ENCODE results near the gene PTPRJ.

PTPRJ gene

DNA sequence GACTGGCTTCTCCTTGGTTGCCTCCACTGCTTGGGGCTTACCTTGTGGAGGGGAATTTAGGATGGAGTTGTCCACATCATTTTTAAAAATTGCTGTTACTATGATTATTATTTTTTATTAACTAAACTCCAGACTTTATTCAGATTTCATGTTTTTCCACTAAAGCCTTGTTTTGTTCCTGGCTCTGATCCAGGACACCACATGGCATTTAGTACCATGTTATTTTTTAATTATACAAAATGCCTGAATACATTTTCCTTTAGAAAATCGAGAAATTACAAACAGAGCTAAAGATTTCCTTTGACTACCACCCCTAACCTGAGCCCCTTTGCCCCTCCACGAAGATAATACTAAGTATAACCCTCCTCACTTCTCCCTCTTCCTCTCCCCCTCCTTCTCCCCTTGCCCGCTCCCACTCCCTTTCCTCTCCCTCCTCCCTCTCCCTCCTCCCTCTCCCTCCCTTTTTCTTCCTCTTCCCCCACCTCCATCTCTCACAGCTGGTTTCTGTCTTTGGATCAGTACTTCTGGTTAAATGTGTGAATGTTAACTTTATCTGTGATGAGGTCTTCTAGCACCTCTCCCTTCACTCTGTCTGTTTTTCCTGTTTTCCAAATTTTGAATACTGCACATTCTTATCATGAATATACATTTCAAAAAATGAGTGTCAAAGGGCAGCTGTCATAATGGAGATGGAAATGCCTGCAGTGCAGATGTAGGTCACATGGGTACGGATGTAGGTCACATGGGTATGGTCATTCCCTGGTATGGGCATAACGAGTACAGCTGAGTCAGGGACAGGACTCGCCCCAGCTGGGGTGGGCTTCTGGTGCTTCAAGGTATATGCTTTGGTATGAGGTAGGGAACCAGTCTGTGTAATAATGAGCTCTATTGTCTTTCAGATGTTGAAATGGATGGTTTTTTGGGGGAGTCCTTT, 181.9 kb downstream of the PTPRJ start:
- FAIRE-seq (no peak), DNase-seq (ENCODE audit: insufficient read length, low spot score) (no peak)
- TF ChIP-seq, protein P1, sequence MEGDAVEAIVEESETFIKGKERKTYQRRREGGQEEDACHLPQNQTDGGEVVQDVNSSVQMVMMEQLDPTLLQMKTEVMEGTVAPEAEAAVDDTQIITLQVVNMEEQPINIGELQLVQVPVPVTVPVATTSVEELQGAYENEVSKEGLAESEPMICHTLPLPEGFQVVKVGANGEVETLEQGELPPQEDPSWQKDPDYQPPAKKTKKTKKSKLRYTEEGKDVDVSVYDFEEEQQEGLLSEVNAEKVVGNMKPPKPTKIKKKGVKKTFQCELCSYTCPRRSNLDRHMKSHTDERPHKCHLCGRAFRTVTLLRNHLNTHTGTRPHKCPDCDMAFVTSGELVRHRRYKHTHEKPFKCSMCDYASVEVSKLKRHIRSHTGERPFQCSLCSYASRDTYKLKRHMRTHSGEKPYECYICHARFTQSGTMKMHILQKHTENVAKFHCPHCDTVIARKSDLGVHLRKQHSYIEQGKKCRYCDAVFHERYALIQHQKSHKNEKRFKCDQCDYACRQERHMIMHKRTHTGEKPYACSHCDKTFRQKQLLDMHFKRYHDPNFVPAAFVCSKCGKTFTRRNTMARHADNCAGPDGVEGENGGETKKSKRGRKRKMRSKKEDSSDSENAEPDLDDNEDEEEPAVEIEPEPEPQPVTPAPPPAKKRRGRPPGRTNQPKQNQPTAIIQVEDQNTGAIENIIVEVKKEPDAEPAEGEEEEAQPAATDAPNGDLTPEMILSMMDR (IDR thresholded peaks at IDR 0.05; ENCODE audit: insufficient read depth, missing control alignments) = no peak

DNA sequence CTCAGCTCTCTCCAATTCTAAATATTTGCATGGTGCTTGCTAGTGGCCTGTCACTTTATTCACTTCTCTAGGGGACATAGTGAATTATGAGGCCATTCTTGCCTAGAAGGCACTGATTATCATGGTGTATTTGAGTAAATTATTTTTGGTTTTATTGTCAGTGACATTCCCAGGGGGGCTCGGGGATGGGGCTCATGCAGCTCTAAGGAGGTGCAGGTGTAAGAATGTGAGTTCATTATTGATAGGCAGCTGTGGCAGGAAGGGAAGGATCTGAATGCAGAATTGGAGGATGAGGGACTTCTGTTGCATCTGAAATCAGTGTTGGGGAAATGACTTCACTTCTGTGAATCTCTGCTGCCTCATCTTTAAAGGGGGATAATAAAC, 182.5 kb downstream of the PTPRJ start:
- no peak for DNase-seq (ENCODE audit: insufficient read length, low spot score)
- FAIRE-seq = no peak
- TF ChIP-seq, protein P1 (IDR thresholded peaks at IDR 0.05; ENCODE audit: insufficient read depth, missing control alignments) = no peak

DNA sequence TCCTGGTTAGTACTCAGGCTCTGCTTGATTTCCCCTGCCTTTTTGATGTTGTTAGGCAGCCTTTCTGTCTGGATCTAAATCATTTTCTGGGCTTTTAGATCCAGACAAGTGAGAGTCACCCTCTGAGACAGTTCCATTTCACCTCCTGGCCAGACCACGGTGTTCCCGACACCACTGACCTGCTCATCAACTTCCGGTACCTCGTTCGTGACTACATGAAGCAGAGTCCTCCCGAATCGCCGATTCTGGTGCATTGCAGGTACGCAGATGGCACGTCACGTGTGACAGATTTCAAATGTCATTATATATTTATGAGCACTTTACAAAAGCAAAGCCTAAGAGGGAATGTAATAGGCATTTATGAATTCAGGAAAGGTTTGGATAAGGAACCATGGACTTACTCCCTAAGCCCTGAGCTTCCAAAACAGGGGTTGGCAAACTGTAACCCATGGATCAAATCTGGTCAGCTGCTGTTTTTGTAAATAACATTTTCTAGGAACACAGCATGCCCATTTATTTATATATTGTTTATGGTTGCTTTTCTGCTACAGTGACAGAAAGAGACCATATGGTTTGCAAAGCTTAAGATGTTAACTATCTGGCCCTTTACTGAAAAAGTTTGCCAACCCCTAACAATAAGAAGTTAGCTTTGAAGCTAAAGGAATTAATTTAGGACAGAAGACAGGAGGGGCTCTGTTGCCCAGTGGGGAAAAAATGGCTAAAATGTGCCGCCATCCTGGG, 183.2 kb downstream of the PTPRJ start:
- FAIRE-seq (no peak), DNase-seq (ENCODE audit: insufficient read length, low spot score) (no peak)
- TF ChIP-seq, protein P1 (IDR thresholded peaks at IDR 0.05; ENCODE audit: insufficient read depth, missing control alignments) = no peak

DNA sequence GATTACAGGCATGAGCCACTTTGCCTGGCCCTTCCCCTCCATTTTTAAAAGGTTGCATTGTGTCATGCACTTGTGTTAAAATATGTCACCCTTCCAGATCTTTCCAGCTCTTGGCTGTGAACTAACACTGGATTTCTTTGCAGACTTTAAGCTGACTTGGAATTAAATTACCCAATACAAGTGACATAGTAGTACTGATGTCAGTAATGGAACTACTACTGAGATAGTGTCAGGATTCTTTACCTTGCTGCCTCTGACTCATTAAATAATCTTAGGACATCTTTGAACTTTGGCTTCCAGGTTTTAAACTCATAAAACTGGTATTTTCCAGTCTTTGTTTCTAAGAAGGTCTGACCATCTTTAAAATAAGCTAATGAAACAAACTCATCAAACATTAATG, 184.5 kb downstream of the PTPRJ start:
- DNase-seq (ENCODE audit: insufficient read length, low spot score) (no peak), FAIRE-seq (no peak)
- TF ChIP-seq, protein P1 (IDR thresholded peaks at IDR 0.05; ENCODE audit: insufficient read depth, missing control alignments) = no peak

DNA sequence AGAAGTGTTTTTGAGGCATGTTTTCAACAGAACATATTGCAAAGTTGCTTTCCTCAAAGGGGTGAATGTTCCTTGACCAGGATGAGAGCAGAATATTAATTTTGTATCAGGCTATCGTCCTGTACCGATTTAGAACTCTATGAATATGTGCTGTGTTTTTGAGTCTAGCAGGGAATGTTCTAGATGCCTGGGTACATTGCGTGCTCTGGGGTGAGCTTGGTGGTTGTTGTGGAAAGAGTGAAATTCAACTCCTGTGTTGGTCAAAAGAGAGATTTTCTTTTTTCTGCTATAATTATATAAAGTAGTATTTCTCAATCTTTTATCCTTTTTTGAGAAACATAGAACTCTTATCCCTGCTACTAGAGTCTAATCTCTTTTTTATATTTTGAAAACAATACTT, 185.1 kb downstream of the PTPRJ start:
- DNase-seq (ENCODE audit: insufficient read length, low spot score) (no peak), FAIRE-seq (no peak)
- TF ChIP-seq, protein P1 (IDR thresholded peaks at IDR 0.05; ENCODE audit: insufficient read depth, missing control alignments) = no peak

DNA sequence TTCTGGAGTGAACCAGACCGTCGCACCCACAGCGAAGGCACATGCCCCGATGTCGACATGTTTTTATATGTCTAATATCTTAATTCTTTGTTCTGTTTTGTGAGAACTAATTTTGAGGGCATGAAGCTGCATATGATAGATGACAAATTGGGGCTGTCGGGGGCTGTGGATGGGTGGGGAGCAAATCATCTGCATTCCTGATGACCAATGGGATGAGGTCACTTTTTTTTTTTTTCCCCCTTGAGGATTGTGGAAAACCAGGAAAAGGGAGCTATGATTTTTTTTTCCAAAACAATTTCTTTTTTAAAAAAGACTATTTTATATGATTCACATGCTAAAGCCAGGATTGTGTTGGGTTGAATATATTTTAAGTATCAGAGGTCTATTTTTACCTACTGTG, 187.0 kb downstream of the PTPRJ start:
- DNase-seq (ENCODE audit: insufficient read length, low spot score) (no peak), FAIRE-seq (no peak)
- TF ChIP-seq, protein P1 (IDR thresholded peaks at IDR 0.05; ENCODE audit: insufficient read depth, missing control alignments) = no peak
